Gastroesophageal sphincter (tissue), 4 donors: ENCODE data around the gene LPP. TPM values are rescaled to one million over a fixed set of nuclear protein-coding genes. Genes with fewer than 3 reads are reported as not detected.
A peak's percentile ranks its signal among the peaks of the same experiment; 100 is the strongest.

Source experiments
- ATAC-seq: fragments of 150-250 bp; one replicate; pipeline ENCODE4 v1.9.1; 2016; ENCODE audit warnings: mild to moderate bottlenecking, moderate library complexity
- H3K27ac ChIP-seq, 4 donors: fragments of 200-600 bp; sonication (generic) in 3 of 4; 1 replicate in 3 of 4; 2 replicates in 1 of 4; pipeline ENCODE4 v1.5.1; 2016 to 2019
- H3K27me3 ChIP-seq: fragments of 200-600 bp; sonication (generic); one replicate; pipeline ENCODE4 v1.5.1; 2019
- H3K36me3 ChIP-seq, 2 donors: fragments of 200-600 bp; sonication (generic); one replicate each; pipeline ENCODE4 v1.5.1; 2019; ENCODE audit warnings: control low read depth in 1 of 2
- H3K4me1 ChIP-seq, 3 donors: fragments of 200-600 bp; sonication (generic); 1 replicate in 2 of 3; 2 replicates in 1 of 3; pipeline ENCODE4 v1.5.1; 2016 to 2019; ENCODE audit warnings: control low read depth in 2 of 3
- H3K4me3 ChIP-seq, 2 donors: fragments of 200-600 bp; sonication (generic); one replicate each; pipeline ENCODE4 v1.5.1; 2019; ENCODE audit warnings: mild to moderate bottlenecking in 1 of 2, moderate library complexity in 1 of 2
- H3K9me3 ChIP-seq, 3 donors: fragments of 200-600 bp; sonication (generic); one replicate each; pipeline ENCODE4 v1.5.1; 2017 to 2019; ENCODE audit warnings: control low read depth in 2 of 3
- CTCF ChIP-seq, 4 experiments: fragments of 200-600 bp in 2 of 4; fragments of 450-650 bp in 2 of 4; sonication (generic) in 1 of 4; IDR thresholded peaks; one replicate each; pipeline ENCODE4 v1.5.1; 2017 to 2019; ENCODE audit warnings: antibody characterized with exemption in 4 of 4, mild to moderate bottlenecking in 2 of 4, moderate library complexity in 2 of 4
- EP300 ChIP-seq: sonication (generic); formaldehyde crosslinking; IDR thresholded peaks from one replicate; pipeline ENCODE4 v1.6.1; 2017; ENCODE audit warnings: antibody characterized with exemption, mild to moderate bottlenecking
- POLR2A ChIP-seq, 2 donors: fragments of 450-650 bp; IDR thresholded peaks; one replicate each; pipeline ENCODE4 v1.6.1; 2017; ENCODE audit warnings: antibody characterized with exemption in 2 of 2, mild to moderate bottlenecking in 2 of 2, moderate library complexity in 1 of 2
- POLR2AphosphoS5 ChIP-seq: sonication (generic); formaldehyde crosslinking; IDR thresholded peaks from one replicate; pipeline ENCODE4 v1.6.1; 2017; ENCODE audit warnings: antibody characterized with exemption
- WGBS, 2 donors: methylation state at CpG; one replicate each; pipeline ENCODE4 v1.1.5; 2018; ENCODE audit warnings: low coverage in 1 of 2; 5-methylcytosine and 5-hydroxymethylcytosine counted together
- total RNA-seq, 4 donors: library from RNA; depleted of rRNA; stranded (reverse); fragments of >200 nt; gene quantifications; one replicate each; pipeline ENCODE4 v1.1.0, GENCODE V29; 2016

Gene LPP
- total RNA-seq, 4 donors from 2014 or later = 1,243 to 2,297 (median 2,164) TPM

GRCh38 chr3:188147782-188148181 lies 6.2 kb upstream of the LPP start:
- H3K27me3 ChIP-seq = no peaks in the 10 kb centered on the region
- no peaks in the 10 kb centered on the region for H3K36me3 ChIP-seq
- TF ChIP-seq POLR2A (IDR thresholded peaks at IDR 0.05) = no peak
- no peak for TF ChIP-seq CTCF (IDR thresholded peaks at IDR 0.05)
- no peak for TF ChIP-seq POLR2AphosphoS5
- no peak overlapping the region for H3K4me3 ChIP-seq
- no peak overlapping the region for H3K27ac ChIP-seq
- no peaks in the 10 kb centered on the region for H3K9me3 ChIP-seq
- WGBS, 2 donors = 74 to 75% methylated on average over 3 of the region's 3 CpGs
- no peak for ATAC-seq
- peaks cover 0 to 15% (median 6%) of the 10 kb centered on the region in 3 donors for H3K4me1 ChIP-seq

- TF ChIP-seq CTCF (IDR thresholded peaks at IDR 0.05) (no peak), POLR2A (IDR thresholded peaks at IDR 0.05) (no peak), EP300 (no peak), POLR2AphosphoS5 (no peak)
- Histone ChIP-seq H3K9me3 (no peaks in the 10 kb centered on the region), H3K27me3 (no peaks in the 10 kb centered on the region), H3K36me3 (no peaks in the 10 kb centered on the region), H3K4me1 (peaks cover 0 to 16% (median 6%) of the 10 kb centered on the region in 3 donors), H3K27ac (no peak overlapping the region), H3K4me3 (no peak overlapping the region)
- ATAC-seq = no peak
- WGBS, 2 donors = 47% methylated on average over 1 of the region's 1 CpG; no CpG with 5 or more reads in 1 of the 2 donors
Observed at GRCh38 chr3:188148318-188148717, 5.6 kb upstream of the LPP start.

- TF ChIP-seq CTCF (IDR thresholded peaks at IDR 0.05) (no peak), POLR2A (IDR thresholded peaks at IDR 0.05) (no peak), EP300 (no peak), POLR2AphosphoS5 (no peak)
- peaks cover 0 to 17% (median 6%) of the 10 kb centered on the region in 3 donors for H3K4me1 ChIP-seq
- 75 to 90% methylated on average over 2 to 6 of the region's 9 CpGs for WGBS, 2 donors
- no peaks in the 10 kb centered on the region for H3K27me3 ChIP-seq
- no peak for ATAC-seq
- no peaks in the 10 kb centered on the region for H3K36me3 ChIP-seq
- no peak overlapping the region for H3K4me3 ChIP-seq
- peak overlapping the region in 1 of 4 donors; percentile 100 for H3K27ac ChIP-seq
- H3K9me3 ChIP-seq = no peaks in the 10 kb centered on the region
Observed at GRCh38 chr3:188149587-188149986, 4.4 kb upstream of the LPP start.

DNA sequence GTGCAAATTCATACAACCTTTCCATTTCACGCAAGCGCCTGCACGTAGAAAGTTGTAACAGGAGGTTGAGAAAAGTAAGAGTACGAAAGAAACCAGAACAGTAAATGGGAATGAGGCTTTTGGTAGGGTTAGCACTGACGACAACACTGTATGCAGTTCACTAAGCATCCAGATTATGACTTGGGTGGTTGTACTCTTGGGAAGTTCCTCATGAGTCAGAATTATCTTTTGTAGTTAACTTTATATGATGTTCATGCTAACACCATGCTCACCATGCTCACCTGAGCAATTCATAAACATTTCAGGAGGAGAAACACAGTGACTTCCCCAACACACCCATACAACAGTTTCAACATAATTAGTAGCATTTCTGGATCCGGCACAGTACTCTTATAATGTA lies 3.0 kb upstream of the LPP start:
- no peaks in the 10 kb centered on the region for H3K27me3 ChIP-seq
- no peak for ATAC-seq
- 90 to 94% methylated on average over 6 of the region's 6 CpGs for WGBS, 2 donors
- TF ChIP-seq EP300 (no peak), POLR2A (IDR thresholded peaks at IDR 0.05) (no peak), POLR2AphosphoS5 (no peak), CTCF (IDR thresholded peaks at IDR 0.05) (no peak)
- peak overlapping the region in 3 of 4 donors; percentile 63 to 100 (median 97) for H3K27ac ChIP-seq
- H3K9me3 ChIP-seq = no peaks in the 10 kb centered on the region
- no peak overlapping the region for H3K4me3 ChIP-seq
- no peaks in the 10 kb centered on the region for H3K36me3 ChIP-seq
- H3K4me1 ChIP-seq = peaks cover 0 to 27% (median 6%) of the 10 kb centered on the region in 3 donors

- Histone ChIP-seq H3K27ac (peak overlapping the region in 3 of 4 donors; percentile 63 to 100 (median 97)), H3K4me1 (peaks cover 0 to 32% (median 6%) of the 10 kb centered on the region in 3 donors), H3K4me3 (no peak overlapping the region), H3K9me3 (no peaks in the 10 kb centered on the region), H3K27me3 (no peaks in the 10 kb centered on the region), H3K36me3 (no peaks in the 10 kb centered on the region)
- ATAC-seq = no peak
- WGBS, 2 donors = 33 to 59% methylated on average over 4 of the region's 4 CpGs
- no peak for TF ChIP-seq CTCF (IDR thresholded peaks at IDR 0.05)
- no peak for TF ChIP-seq POLR2A (IDR thresholded peaks at IDR 0.05)
- no peak for TF ChIP-seq POLR2AphosphoS5
- TF ChIP-seq EP300 = no peak
Observed at GRCh38 chr3:188151438-188151837, 2.5 kb upstream of the LPP start.
